OCI-LY1 (cell line): ENCODE data around the gene CKMT2.

Experiments
- EZH2 ChIP-seq: fragments of 200-600 bp; sonication (generic), shearing (Covaris generic); IDR thresholded peaks from 2 replicates; pipeline ENCODE4 v1.8.0; 2017; ENCODE audit warnings: borderline replicate concordance, mixed run types, mild to moderate bottlenecking, antibody characterized with exemption, low read length, moderate library complexity, mixed read lengths
- TF ChIP-seq, protein P1 (sequence below): fragments of 200-600 bp; sonication (generic), shearing (Covaris generic); IDR thresholded peaks from 2 replicates; pipeline ENCODE4 v1.5.1; 2017; ENCODE audit warnings: mild to moderate bottlenecking, antibody characterized with exemption, low read length, moderate library complexity, mixed read lengths

DNA sequence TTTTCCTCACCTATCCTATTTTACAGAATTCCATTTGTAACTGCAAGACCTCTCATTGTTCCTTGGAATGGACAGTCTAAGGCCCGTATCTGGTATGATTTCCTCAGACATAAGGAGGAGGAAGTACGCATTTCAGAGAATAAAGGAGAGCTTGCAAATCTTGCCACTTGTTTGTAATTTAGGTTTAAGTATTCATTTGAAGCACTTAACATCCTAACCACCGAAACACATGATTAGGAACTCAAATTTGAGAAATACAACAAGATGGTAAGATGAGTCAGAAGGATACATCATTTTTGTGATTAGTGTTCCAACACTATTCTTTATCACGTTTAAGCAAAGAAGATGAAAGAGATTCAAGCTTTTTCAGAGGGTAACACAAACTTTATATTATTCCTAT lies 64.4 kb downstream of the CKMT2 start:
- TF ChIP-seq, protein P1, sequence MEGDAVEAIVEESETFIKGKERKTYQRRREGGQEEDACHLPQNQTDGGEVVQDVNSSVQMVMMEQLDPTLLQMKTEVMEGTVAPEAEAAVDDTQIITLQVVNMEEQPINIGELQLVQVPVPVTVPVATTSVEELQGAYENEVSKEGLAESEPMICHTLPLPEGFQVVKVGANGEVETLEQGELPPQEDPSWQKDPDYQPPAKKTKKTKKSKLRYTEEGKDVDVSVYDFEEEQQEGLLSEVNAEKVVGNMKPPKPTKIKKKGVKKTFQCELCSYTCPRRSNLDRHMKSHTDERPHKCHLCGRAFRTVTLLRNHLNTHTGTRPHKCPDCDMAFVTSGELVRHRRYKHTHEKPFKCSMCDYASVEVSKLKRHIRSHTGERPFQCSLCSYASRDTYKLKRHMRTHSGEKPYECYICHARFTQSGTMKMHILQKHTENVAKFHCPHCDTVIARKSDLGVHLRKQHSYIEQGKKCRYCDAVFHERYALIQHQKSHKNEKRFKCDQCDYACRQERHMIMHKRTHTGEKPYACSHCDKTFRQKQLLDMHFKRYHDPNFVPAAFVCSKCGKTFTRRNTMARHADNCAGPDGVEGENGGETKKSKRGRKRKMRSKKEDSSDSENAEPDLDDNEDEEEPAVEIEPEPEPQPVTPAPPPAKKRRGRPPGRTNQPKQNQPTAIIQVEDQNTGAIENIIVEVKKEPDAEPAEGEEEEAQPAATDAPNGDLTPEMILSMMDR: no peak
- TF ChIP-seq EZH2: no peak
